Neuronal stem cell (in vitro differentiated cells): ENCODE results near the gene FARS2.

Source experiments
- DNase-seq: peaks from one replicate; pipeline ENCODE4 v3.0.0-alpha.2; 2013; ENCODE audit warnings: low spot score
- H2AFZ ChIP-seq: one replicate; pipeline ENCODE4 v1.6.1; 2013; ENCODE audit warnings: mild to moderate bottlenecking, low read length, inconsistent platforms
- H2AK5ac ChIP-seq: 2 replicates; pipeline ENCODE4 v1.6.1; 2013; ENCODE audit warnings: low read depth, mild to moderate bottlenecking, inconsistent platforms, low read length, moderate library complexity, mixed read lengths
- H2BK120ac ChIP-seq: 2 replicates; pipeline ENCODE4 v1.6.1; 2013; ENCODE audit warnings: low read depth, mild to moderate bottlenecking, inconsistent platforms, low read length, moderate library complexity, mixed read lengths
- H2BK12ac ChIP-seq: one replicate; pipeline ENCODE4 v1.6.1; 2013; ENCODE audit warnings: low read length, inconsistent platforms
- H2BK15ac ChIP-seq: 2 replicates; pipeline ENCODE4 v1.6.1; 2013; ENCODE audit warnings: mild to moderate bottlenecking, low read length, inconsistent platforms, mixed read lengths
- H2BK5ac ChIP-seq: one replicate; pipeline ENCODE4 v1.6.1; 2013; ENCODE audit warnings: inconsistent platforms, mild to moderate bottlenecking, low read length, moderate library complexity
- H3K14ac ChIP-seq: one replicate; pipeline ENCODE4 v1.6.1; 2013; ENCODE audit warnings: low read length, inconsistent platforms
- H3K18ac ChIP-seq: 2 replicates; pipeline ENCODE4 v1.6.1; 2013; ENCODE audit warnings: low read length, inconsistent platforms
- H3K23ac ChIP-seq: 2 replicates; pipeline ENCODE4 v1.6.1; 2013; ENCODE audit warnings: low read depth, mild to moderate bottlenecking, mixed read lengths, low read length, inconsistent platforms; ENCODE audit not compliant: poor library complexity
- H3K27ac ChIP-seq: replicated peaks from 3 replicates; pipeline ENCODE4 v1.5.1; 2013; ENCODE audit warnings: low read length, inconsistent platforms
- H3K27me3 ChIP-seq, 3 experiments: 2 replicates each; pipeline ENCODE4 v1.6.1; 2013; ENCODE audit warnings: low read length in 3 of 3, mild to moderate bottlenecking in 2 of 3, inconsistent platforms in 1 of 3, low read depth in 1 of 3, mixed read lengths in 1 of 3, moderate library complexity in 1 of 3; ENCODE audit not compliant: control insufficient read depth in 3 of 3, insufficient read depth in 3 of 3
- H3K36me3 ChIP-seq, 2 donors: replicated peaks in 1 of 2; 2 replicates each; pipeline ENCODE4 v1.6.1; 2013; ENCODE audit warnings: low read length in 2 of 2; ENCODE audit not compliant: control insufficient read depth in 2 of 2, insufficient read depth in 2 of 2
- H3K4ac ChIP-seq: 2 replicates; pipeline ENCODE4 v1.6.1; 2013; ENCODE audit warnings: inconsistent platforms, mild to moderate bottlenecking, low read length, moderate library complexity
- H3K4me1 ChIP-seq, 2 donors: 1 replicate in 1 of 2; 2 replicates in 1 of 2; pipeline ENCODE4 v1.6.1; 2013; ENCODE audit warnings: low read length in 2 of 2, low read depth in 1 of 2; ENCODE audit not compliant: control insufficient read depth in 2 of 2, insufficient read depth in 1 of 2
- H3K4me2 ChIP-seq: one replicate; pipeline ENCODE4 v1.6.1; 2013; ENCODE audit warnings: mild to moderate bottlenecking, low read length, inconsistent platforms; ENCODE audit not compliant: insufficient read depth, poor library complexity, severe bottlenecking
- H3K4me3 ChIP-seq, 2 donors: 2 replicates each; pipeline ENCODE4 v1.5.1; 2013; ENCODE audit warnings: low read length in 2 of 2, mild to moderate bottlenecking in 2 of 2, inconsistent platforms in 1 of 2, moderate library complexity in 1 of 2
- H3K79me1 ChIP-seq: one replicate; pipeline ENCODE4 v1.6.1; 2013; ENCODE audit warnings: low read depth, mild to moderate bottlenecking, inconsistent platforms, low read length, moderate library complexity
- H3K9ac ChIP-seq: one replicate; pipeline ENCODE4 v1.6.1; 2013; ENCODE audit warnings: mild to moderate bottlenecking, low read depth, low read length, inconsistent platforms; ENCODE audit not compliant: poor library complexity
- H3K9me3 ChIP-seq, 2 donors: replicated peaks in 1 of 2; 2 replicates each; pipeline versions ENCODE3 to v1.6.1; 2013; ENCODE audit warnings: low read length in 2 of 2, mild to moderate bottlenecking in 2 of 2, inconsistent platforms in 1 of 2, low read depth in 1 of 2, mixed read lengths in 1 of 2, moderate library complexity in 1 of 2; ENCODE audit not compliant: control insufficient read depth in 2 of 2, insufficient read depth in 1 of 2
- H4K8ac ChIP-seq: one replicate; pipeline ENCODE4 v1.6.1; 2013; ENCODE audit warnings: low read depth, mild to moderate bottlenecking, inconsistent platforms, low read length, moderate library complexity
- H4K91ac ChIP-seq: one replicate; pipeline ENCODE4 v1.6.1; 2013; ENCODE audit warnings: low read length, low read depth, mild to moderate bottlenecking, inconsistent platforms; ENCODE audit not compliant: poor library complexity
- WGBS, 2 donors: extraction: QIAGEN DNeasy Blood & Tissue Kit; methylation state at CpG; one replicate each; pipeline ENCODE4 v1.1.7; 2013; ENCODE audit warnings: missing lambda C conversion rate in 2 of 2, mixed read lengths in 1 of 2; ENCODE audit not compliant: insufficient read length in 2 of 2, insufficient replicate concordance in 1 of 2; ENCODE audit errors: extremely low coverage in 2 of 2; 5-methylcytosine and 5-hydroxymethylcytosine counted together

FARS2 gene

DNA sequence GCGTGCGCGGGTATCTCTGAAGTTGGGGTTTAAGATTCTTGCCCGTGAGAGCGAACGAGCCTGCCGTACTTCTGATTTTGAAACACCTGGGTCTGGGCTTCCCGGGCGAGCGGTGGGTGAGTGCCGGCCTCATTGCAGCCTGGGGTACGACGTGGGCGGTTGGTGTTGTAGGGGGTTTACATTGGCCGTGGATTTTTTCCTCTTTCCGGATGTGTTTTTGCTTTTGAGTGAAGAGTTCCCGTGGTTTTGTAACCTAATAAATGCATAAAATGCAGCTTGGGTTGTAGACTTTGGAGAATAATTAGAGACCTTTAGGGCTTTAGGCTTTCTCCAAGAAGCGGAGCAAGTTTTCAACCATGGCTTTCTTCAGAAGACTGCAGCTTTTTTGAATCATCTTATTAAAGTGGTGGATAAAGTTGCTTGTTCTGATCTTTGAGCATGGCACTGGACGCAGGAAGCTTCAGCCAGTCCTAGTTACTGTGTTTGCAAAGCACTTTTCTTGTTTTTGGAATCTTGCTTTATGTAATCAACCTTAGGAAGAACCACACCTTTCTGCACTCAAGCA lies 314 bp downstream of the FARS2 start:
- Histone ChIP-seq H2BK5ac (peak overlapping the region; percentile 88), H3K14ac (no peak overlapping the region), H3K9me3 (peaks cover 0 to 3% of the 10 kb centered on the region in 2 donors), H2BK12ac (no peak overlapping the region), H3K9ac (no peak overlapping the region), H3K23ac (peak overlapping the region; percentile 6), H3K27ac (peak overlapping the region; percentile 95), H3K4me2 (peak overlapping the region; percentile 53), H4K91ac (no peak overlapping the region), H3K4me1 (peaks cover 2 to 4% of the 10 kb centered on the region in 2 donors), H3K36me3 (peaks cover 7 to 23% of the 10 kb centered on the region in 2 donors), H3K18ac (peak overlapping the region; percentile 78), H2BK120ac (no peak overlapping the region), H2AFZ (peak overlapping the region; percentile 100), H3K27me3 (no peaks in the 10 kb centered on the region), H3K4me3 (peak overlapping the region; percentile 88 to 93), H4K8ac (no peak overlapping the region), H2BK15ac (no peak overlapping the region), H3K4ac (no peak overlapping the region), H3K79me1 (peaks cover 8% of the 10 kb centered on the region), H2AK5ac (no peak overlapping the region)
- no CpG with 5 or more reads among the region's 19 CpGs for WGBS, 2 donors
- DNase-seq, result no peak

DNA sequence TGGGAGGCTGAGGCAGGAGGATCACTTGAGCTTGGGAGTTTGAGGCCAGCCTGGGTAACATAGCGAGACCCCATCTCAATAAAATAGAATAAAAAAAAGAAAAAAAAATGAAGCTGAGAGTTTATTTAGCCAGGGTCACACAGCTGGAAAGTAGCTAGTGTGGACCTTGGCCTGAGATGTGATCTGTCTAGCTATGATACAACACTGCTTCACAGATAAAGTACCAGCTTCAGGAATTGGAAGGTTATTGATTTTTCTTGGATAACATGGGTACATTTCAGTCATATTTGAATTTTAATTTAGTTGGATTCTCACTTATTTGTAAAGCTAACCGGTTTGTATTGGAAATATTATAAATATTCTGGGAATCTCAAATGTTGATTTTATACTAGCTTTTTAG lies 5.1 kb downstream of the FARS2 start:
- Histone ChIP-seq H3K79me1 (peaks cover 5% of the 10 kb centered on the region), H4K8ac (no peak overlapping the region), H2AFZ (no peak overlapping the region), H3K4me1 (peaks cover 0 to 2% of the 10 kb centered on the region in 2 donors), H3K14ac (no peak overlapping the region), H2BK120ac (no peak overlapping the region), H3K36me3 (no peaks in the 10 kb centered on the region), H3K27me3 (no peaks in the 10 kb centered on the region), H3K4me2 (no peak overlapping the region), H2BK12ac (no peak overlapping the region), H3K4ac (no peak overlapping the region), H2AK5ac (no peak overlapping the region), H3K23ac (no peak overlapping the region), H2BK5ac (no peak overlapping the region), H3K9me3 (no peaks in the 10 kb centered on the region), H3K18ac (no peak overlapping the region), H2BK15ac (no peak overlapping the region), H4K91ac (no peak overlapping the region), H3K4me3 (no peak overlapping the region), H3K27ac (no peak overlapping the region), H3K9ac (no peak overlapping the region)
- WGBS, 2 donors, result no CpG with 5 or more reads among the region's 2 CpGs
- no peak for DNase-seq

DNA sequence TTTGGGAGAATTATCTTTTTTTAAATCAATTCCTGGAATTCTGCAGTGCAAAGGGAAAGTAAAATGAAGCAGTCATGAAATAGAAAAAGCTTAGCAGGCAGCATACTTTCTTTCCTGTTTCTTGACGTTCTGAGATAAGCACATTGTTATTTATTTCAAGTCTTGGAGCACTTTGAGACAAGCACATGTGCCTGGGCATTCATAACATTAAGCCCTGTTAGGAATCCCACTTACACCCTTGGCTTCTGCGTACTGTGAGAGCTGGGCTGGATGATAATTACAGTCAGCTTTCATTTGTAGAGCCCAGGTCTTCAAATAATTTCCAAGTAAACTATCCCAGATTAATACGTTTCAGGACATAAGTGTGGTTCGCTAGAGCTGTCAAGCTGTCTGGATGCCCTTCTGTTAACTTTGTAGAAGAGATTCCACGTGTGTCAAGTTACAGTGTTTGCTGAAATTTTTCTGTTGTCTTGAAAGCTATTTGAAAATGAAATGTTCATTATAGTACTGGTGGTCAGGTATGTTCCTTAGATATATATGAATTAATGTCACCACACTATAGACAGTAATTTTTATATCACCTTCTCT lies 8.9 kb downstream of the FARS2 start:
- Histone ChIP-seq H3K4me1 (no peaks in the 10 kb centered on the region), H4K91ac (no peak overlapping the region), H3K4me3 (no peak overlapping the region), H3K79me1 (peaks cover 2% of the 10 kb centered on the region), H3K9me3 (no peaks in the 10 kb centered on the region), H2BK12ac (no peak overlapping the region), H3K27me3 (no peaks in the 10 kb centered on the region), H3K4ac (no peak overlapping the region), H3K36me3 (peaks cover 0 to 3% of the 10 kb centered on the region in 2 donors), H2BK5ac (no peak overlapping the region), H2AK5ac (no peak overlapping the region), H3K27ac (no peak overlapping the region), H4K8ac (no peak overlapping the region), H3K23ac (no peak overlapping the region), H2BK120ac (no peak overlapping the region), H3K18ac (no peak overlapping the region), H3K9ac (no peak overlapping the region), H3K14ac (no peak overlapping the region), H2AFZ (no peak overlapping the region), H2BK15ac (no peak overlapping the region), H3K4me2 (no peak overlapping the region)
- no peak for DNase-seq
- no CpG with 5 or more reads among the region's 5 CpGs for WGBS, 2 donors

DNA sequence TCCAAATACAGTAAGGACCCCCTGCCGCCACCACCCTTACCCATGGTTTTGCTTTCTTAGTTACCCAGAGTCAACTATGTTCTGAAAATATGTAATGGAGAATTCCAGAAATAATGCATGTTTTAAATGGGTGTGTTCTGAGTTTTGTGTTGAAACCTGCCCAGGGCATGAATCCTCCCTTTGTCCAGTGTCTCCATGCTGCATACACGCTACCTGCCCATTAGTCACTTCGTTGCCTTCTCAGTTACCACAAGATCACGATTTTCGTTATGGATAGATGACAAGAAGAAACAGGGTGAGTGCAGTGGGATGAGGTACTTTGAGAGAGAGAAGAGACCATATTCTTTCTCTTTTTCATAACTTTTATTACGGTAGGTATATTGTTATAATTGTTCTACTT lies 10.6 kb downstream of the FARS2 start:
- Histone ChIP-seq H3K9ac (no peak overlapping the region), H3K4me1 (peaks cover 2% of the 10 kb centered on the region in 2 donors), H3K4me2 (no peak overlapping the region), H3K18ac (no peak overlapping the region), H3K23ac (no peak overlapping the region), H2BK120ac (no peak overlapping the region), H3K79me1 (no peaks in the 10 kb centered on the region), H3K9me3 (no peaks in the 10 kb centered on the region), H2AK5ac (no peak overlapping the region), H4K91ac (no peak overlapping the region), H2BK12ac (no peak overlapping the region), H2BK5ac (no peak overlapping the region), H3K27me3 (no peaks in the 10 kb centered on the region), H3K4ac (no peak overlapping the region), H3K14ac (no peak overlapping the region), H3K36me3 (peaks cover 0 to 3% of the 10 kb centered on the region in 2 donors), H2BK15ac (no peak overlapping the region), H3K4me3 (no peak overlapping the region), H2AFZ (no peak overlapping the region), H4K8ac (no peak overlapping the region), H3K27ac (no peak overlapping the region)
- no CpG with 5 or more reads among the region's 6 CpGs for WGBS, 2 donors
- no peak for DNase-seq
